ENCODE data around the gene KEL.

GRCh38 chr7:142935941-142936565, 26.1 kb downstream of the KEL start:
- TF ChIP-seq CTCF (conservative IDR thresholded peaks at IDR 0.05) (no peak), ZFX (IDR thresholded peaks at IDR 0.05) (no peak)
